Measurements from ENCODE around the gene EFNB1.
"Not testable (repeated sequence)": the region's sequence is repeated elsewhere in the genome, so short reads cannot be mapped to it uniquely, and the experiment has no call there.

EFNB1 gene

DNA sequence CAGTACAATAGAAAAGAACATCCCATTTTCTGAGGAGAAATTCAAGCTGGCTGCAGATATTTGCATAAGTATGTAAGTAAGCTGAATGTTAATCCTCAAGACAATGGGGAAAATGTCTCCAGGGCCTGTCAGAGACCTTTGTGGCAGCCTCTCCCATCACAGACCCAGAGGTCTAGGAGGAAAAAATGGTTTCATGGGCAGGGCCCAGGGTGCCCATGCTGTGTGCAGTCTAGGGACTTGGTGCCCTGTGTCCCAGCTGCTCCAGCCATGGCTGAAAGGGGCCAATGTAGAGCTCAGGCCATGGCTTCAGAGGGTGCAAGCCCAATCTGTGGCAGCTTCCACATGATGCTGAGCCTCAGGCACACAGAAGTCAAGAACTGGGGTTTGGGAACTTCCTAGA is 30.4 kb upstream of the EFNB1 start:
- not testable (repeated sequence) for H3K4me3 ChIP-seq (ENCODE audit: low read length in 2 of 2); H3K23ac ChIP-seq (ENCODE audit: low read depth, low read length, poor library complexity); H3K4me1 ChIP-seq (ENCODE audit: control insufficient read depth in 2 of 2, insufficient read depth in 1 of 2, low read depth in 1 of 2, low read length in 2 of 2); H3K9ac ChIP-seq (ENCODE audit: low read depth, low read length, poor library complexity); H2BK15ac ChIP-seq (ENCODE audit: low read length); H3K14ac ChIP-seq (ENCODE audit: low read length); H3K27me3 ChIP-seq (ENCODE audit: control insufficient read depth in 3 of 3, insufficient read depth in 3 of 3, low read depth in 1 of 3, low read length in 3 of 3); H2BK12ac ChIP-seq (ENCODE audit: low read length); H4K8ac ChIP-seq (ENCODE audit: low read depth, low read length); H3K4ac ChIP-seq (ENCODE audit: low read length); H2AFZ ChIP-seq (ENCODE audit: low read length); H3K9me3 ChIP-seq (replicated peaks in 1 of 2; ENCODE audit: control insufficient read depth in 2 of 2, insufficient read depth in 1 of 2, low read depth in 1 of 2, low read length in 2 of 2); H3K36me3 ChIP-seq (replicated peaks in 1 of 2; ENCODE audit: control insufficient read depth in 2 of 2, insufficient read depth in 2 of 2, low read length in 2 of 2); H2AK5ac ChIP-seq (ENCODE audit: low read depth, low read length); H2BK5ac ChIP-seq (ENCODE audit: low read length); H3K18ac ChIP-seq (ENCODE audit: low read length); H3K27ac ChIP-seq (replicated peaks; ENCODE audit: low read length); H3K4me2 ChIP-seq (ENCODE audit: insufficient read depth, low read length, poor library complexity, severe bottlenecking); H2BK120ac ChIP-seq (ENCODE audit: low read depth, low read length); H3K79me1 ChIP-seq (ENCODE audit: low read depth, low read length); DNase-seq (ENCODE audit: low spot score); H4K91ac ChIP-seq (ENCODE audit: low read depth, low read length, poor library complexity)

DNA sequence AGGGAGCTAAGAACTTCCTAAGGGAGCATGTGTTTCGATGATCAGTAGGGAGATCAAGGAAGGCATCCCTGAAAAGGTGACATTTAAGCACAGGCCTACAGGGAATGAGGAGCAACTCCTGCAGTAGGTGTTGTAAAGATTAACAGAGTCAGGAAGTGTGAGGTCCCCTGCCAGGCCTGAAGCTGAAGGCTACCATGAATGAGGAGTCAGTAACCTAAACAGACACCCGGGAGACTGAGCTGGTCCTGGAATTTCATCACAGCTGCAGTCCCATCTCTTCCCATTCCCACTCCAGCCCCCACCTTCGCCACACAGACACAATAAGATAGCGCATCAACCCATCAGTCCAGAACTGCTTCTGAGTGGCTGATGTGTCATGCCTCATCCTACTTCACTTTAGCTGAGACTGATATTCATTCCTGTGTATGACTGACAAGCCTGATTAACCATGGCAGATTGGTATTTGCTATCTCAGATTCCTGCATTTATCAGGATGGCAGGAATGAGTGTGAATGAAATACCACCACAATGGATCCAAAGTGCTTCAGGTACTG is 27.0 kb upstream of the EFNB1 start:
- no peak overlapping the region for H2AFZ ChIP-seq (ENCODE audit: low read length)
- no peak overlapping the region for H2BK5ac ChIP-seq (ENCODE audit: low read length)
- H2BK12ac ChIP-seq (ENCODE audit: low read length): no peak overlapping the region
- no peaks in the 10 kb centered on the region for H3K79me1 ChIP-seq (ENCODE audit: low read depth, low read length)
- no peak overlapping the region for H3K4me2 ChIP-seq (ENCODE audit: insufficient read depth, low read length, poor library complexity, severe bottlenecking)
- no peak overlapping the region for H3K27ac ChIP-seq (replicated peaks; ENCODE audit: low read length)
- peaks cover 0 to under 1% (median 0%) of the 10 kb centered on the region in 3 experiments for H3K27me3 ChIP-seq (ENCODE audit: control insufficient read depth in 3 of 3, insufficient read depth in 3 of 3, low read depth in 1 of 3, low read length in 3 of 3)
- H4K8ac ChIP-seq (ENCODE audit: low read depth, low read length): no peak overlapping the region
- DNase-seq (ENCODE audit: low spot score): no peak
- no CpG with 5 or more reads among the region's 4 CpGs for WGBS, 2 donors (ENCODE audit: extremely low coverage in 2 of 2, insufficient read length in 2 of 2, insufficient replicate concordance in 1 of 2)
- H3K4me3 ChIP-seq (ENCODE audit: low read length in 2 of 2): no peak overlapping the region
- no peak overlapping the region for H3K4ac ChIP-seq (ENCODE audit: low read length)
- H4K91ac ChIP-seq (ENCODE audit: low read depth, low read length, poor library complexity): no peak overlapping the region
- no peak overlapping the region for H2BK120ac ChIP-seq (ENCODE audit: low read depth, low read length)
- no peak overlapping the region for H3K14ac ChIP-seq (ENCODE audit: low read length)
- H2AK5ac ChIP-seq (ENCODE audit: low read depth, low read length): no peak overlapping the region
- H3K4me1 ChIP-seq (ENCODE audit: control insufficient read depth in 2 of 2, insufficient read depth in 1 of 2, low read depth in 1 of 2, low read length in 2 of 2): no peaks in the 10 kb centered on the region
- no peaks in the 10 kb centered on the region for H3K36me3 ChIP-seq (replicated peaks in 1 of 2; ENCODE audit: control insufficient read depth in 2 of 2, insufficient read depth in 2 of 2, low read length in 2 of 2)
- no peak overlapping the region for H3K23ac ChIP-seq (ENCODE audit: low read depth, low read length, poor library complexity)
- no peak overlapping the region for H3K9ac ChIP-seq (ENCODE audit: low read depth, low read length, poor library complexity)
- no peak overlapping the region for H3K18ac ChIP-seq (ENCODE audit: low read length)
- no peak overlapping the region for H2BK15ac ChIP-seq (ENCODE audit: low read length)
- no peaks in the 10 kb centered on the region for H3K9me3 ChIP-seq (replicated peaks in 1 of 2; ENCODE audit: control insufficient read depth in 2 of 2, insufficient read depth in 1 of 2, low read depth in 1 of 2, low read length in 2 of 2)

DNA sequence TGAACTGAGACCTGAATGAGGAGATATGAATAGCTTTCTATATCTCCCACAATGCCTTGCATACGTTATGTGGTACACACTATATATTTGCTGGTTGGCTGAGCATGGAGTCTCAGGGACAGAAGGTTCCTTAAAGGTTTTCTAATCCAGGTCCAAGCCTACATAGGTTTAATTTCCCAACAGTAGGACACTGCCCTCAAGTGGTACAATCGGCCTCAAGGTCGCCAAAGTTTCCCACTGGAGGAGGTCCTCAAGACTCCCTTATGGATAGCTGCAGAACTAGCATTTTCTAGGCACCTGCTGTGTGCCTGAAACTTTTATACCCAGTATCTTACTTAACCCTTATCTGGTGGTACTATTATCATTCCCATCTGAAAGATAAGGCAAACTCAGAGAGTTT is 21.0 kb upstream of the EFNB1 start:
- no CpG with 5 or more reads among the region's 3 CpGs for WGBS, 2 donors (ENCODE audit: extremely low coverage in 2 of 2, insufficient read length in 2 of 2, insufficient replicate concordance in 1 of 2)

DNA sequence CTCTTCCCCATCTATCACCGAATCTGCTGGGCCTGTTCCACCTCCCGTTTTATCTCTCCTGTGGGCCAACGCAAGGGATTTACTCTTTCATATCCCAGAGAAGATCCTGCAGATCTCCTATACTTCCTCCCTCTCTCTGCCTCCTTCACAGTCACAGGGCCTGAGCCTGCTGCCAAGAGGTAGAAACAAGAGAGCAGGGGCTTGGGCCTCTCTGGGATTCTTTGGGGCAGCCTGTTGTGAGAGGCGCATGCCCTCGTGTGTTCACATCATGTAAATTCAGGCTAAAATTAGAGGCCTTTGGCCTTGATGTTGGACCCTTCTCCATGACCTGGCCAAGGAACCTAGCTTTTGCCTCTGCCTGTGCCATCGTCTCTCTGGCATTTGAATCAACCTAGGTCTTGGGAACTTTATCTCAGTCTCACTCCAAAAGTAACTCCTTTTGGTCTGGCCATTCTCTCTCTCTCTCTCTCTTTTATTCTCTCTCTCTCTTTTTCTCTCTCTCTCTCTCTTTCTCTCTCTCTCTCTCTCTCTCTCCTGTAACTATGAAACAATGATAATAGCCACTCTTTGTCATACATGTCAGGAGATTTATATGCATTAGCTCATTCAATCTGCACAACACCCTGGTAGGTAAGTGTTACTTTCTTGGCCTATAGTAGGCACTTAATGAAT is 20.0 kb upstream of the EFNB1 start:
- Histone ChIP-seq H2BK120ac (ENCODE audit: low read depth, low read length) (no peak overlapping the region), H3K14ac (ENCODE audit: low read length) (no peak overlapping the region)
- no peak for DNase-seq (ENCODE audit: low spot score)

More for the DNA sequence above, 21.0 kb upstream of the EFNB1 start:
- Histone ChIP-seq H4K8ac (ENCODE audit: low read depth, low read length) (no peak overlapping the region), H3K36me3 (replicated peaks in 1 of 2; ENCODE audit: control insufficient read depth in 2 of 2, insufficient read depth in 2 of 2, low read length in 2 of 2) (no peaks in the 10 kb centered on the region), H2BK15ac (ENCODE audit: low read length) (no peak overlapping the region), H3K27ac (replicated peaks; ENCODE audit: low read length) (no peak overlapping the region), H3K9me3 (replicated peaks in 1 of 2; ENCODE audit: control insufficient read depth in 2 of 2, insufficient read depth in 1 of 2, low read depth in 1 of 2, low read length in 2 of 2) (no peaks in the 10 kb centered on the region), H2AK5ac (ENCODE audit: low read depth, low read length) (no peak overlapping the region), H2BK5ac (ENCODE audit: low read length) (no peak overlapping the region), H3K4me2 (ENCODE audit: insufficient read depth, low read length, poor library complexity, severe bottlenecking) (no peak overlapping the region), H3K79me1 (ENCODE audit: low read depth, low read length) (no peaks in the 10 kb centered on the region), H3K23ac (ENCODE audit: low read depth, low read length, poor library complexity) (no peak overlapping the region), H3K4me3 (ENCODE audit: low read length in 2 of 2) (no peak overlapping the region), H3K9ac (ENCODE audit: low read depth, low read length, poor library complexity) (no peak overlapping the region), H2AFZ (ENCODE audit: low read length) (no peak overlapping the region), H3K14ac (ENCODE audit: low read length) (no peak overlapping the region), H3K27me3 (ENCODE audit: control insufficient read depth in 3 of 3, insufficient read depth in 3 of 3, low read depth in 1 of 3, low read length in 3 of 3) (peaks cover 0 to 8% (median 0%) of the 10 kb centered on the region in 3 experiments), H2BK12ac (ENCODE audit: low read length) (no peak overlapping the region), H2BK120ac (ENCODE audit: low read depth, low read length) (no peak overlapping the region), H3K4me1 (ENCODE audit: control insufficient read depth in 2 of 2, insufficient read depth in 1 of 2, low read depth in 1 of 2, low read length in 2 of 2) (no peaks in the 10 kb centered on the region), H3K18ac (ENCODE audit: low read length) (no peak overlapping the region), H3K4ac (ENCODE audit: low read length) (no peak overlapping the region), H4K91ac (ENCODE audit: low read depth, low read length, poor library complexity) (no peak overlapping the region)
- DNase-seq (ENCODE audit: low spot score): no peak

More for the DNA sequence above, 20.0 kb upstream of the EFNB1 start:
- no peak overlapping the region for H2BK12ac ChIP-seq (ENCODE audit: low read length)
- H3K23ac ChIP-seq (ENCODE audit: low read depth, low read length, poor library complexity): no peak overlapping the region
- no peaks in the 10 kb centered on the region for H3K79me1 ChIP-seq (ENCODE audit: low read depth, low read length)
- no CpG with 5 or more reads among the region's 6 CpGs for WGBS, 2 donors (ENCODE audit: extremely low coverage in 2 of 2, insufficient read length in 2 of 2, insufficient replicate concordance in 1 of 2)
- no peak overlapping the region for H3K4ac ChIP-seq (ENCODE audit: low read length)
- H2BK5ac ChIP-seq (ENCODE audit: low read length): no peak overlapping the region
- H3K4me1 ChIP-seq (ENCODE audit: control insufficient read depth in 2 of 2, insufficient read depth in 1 of 2, low read depth in 1 of 2, low read length in 2 of 2): no peaks in the 10 kb centered on the region
- H2AFZ ChIP-seq (ENCODE audit: low read length): no peak overlapping the region
- H4K91ac ChIP-seq (ENCODE audit: low read depth, low read length, poor library complexity): no peak overlapping the region
- H3K4me2 ChIP-seq (ENCODE audit: insufficient read depth, low read length, poor library complexity, severe bottlenecking): no peak overlapping the region
- no peak overlapping the region for H3K9ac ChIP-seq (ENCODE audit: low read depth, low read length, poor library complexity)
- H3K18ac ChIP-seq (ENCODE audit: low read length): no peak overlapping the region
- no peak overlapping the region for H3K4me3 ChIP-seq (ENCODE audit: low read length in 2 of 2)
- H2BK15ac ChIP-seq (ENCODE audit: low read length): no peak overlapping the region
- H3K36me3 ChIP-seq (replicated peaks in 1 of 2; ENCODE audit: control insufficient read depth in 2 of 2, insufficient read depth in 2 of 2, low read length in 2 of 2): no peaks in the 10 kb centered on the region
- no peaks in the 10 kb centered on the region for H3K9me3 ChIP-seq (replicated peaks in 1 of 2; ENCODE audit: control insufficient read depth in 2 of 2, insufficient read depth in 1 of 2, low read depth in 1 of 2, low read length in 2 of 2)
- no peak overlapping the region for H3K27ac ChIP-seq (replicated peaks; ENCODE audit: low read length)
- no peak overlapping the region for H4K8ac ChIP-seq (ENCODE audit: low read depth, low read length)
- peaks cover 0 to 8% (median 0%) of the 10 kb centered on the region in 3 experiments for H3K27me3 ChIP-seq (ENCODE audit: control insufficient read depth in 3 of 3, insufficient read depth in 3 of 3, low read depth in 1 of 3, low read length in 3 of 3)
- H2AK5ac ChIP-seq (ENCODE audit: low read depth, low read length): no peak overlapping the region

All from neuronal stem cell (in vitro differentiated cells).